COLO668 (cell line): ENCODE data around the gene ACACB.

Experiments
- DNase-seq: peaks from one replicate; lab custom pipeline; 2025; ENCODE audit not compliant: unreplicated experiment; lab: John Stamatoyannopoulos, UW

ACACB gene

DNA sequence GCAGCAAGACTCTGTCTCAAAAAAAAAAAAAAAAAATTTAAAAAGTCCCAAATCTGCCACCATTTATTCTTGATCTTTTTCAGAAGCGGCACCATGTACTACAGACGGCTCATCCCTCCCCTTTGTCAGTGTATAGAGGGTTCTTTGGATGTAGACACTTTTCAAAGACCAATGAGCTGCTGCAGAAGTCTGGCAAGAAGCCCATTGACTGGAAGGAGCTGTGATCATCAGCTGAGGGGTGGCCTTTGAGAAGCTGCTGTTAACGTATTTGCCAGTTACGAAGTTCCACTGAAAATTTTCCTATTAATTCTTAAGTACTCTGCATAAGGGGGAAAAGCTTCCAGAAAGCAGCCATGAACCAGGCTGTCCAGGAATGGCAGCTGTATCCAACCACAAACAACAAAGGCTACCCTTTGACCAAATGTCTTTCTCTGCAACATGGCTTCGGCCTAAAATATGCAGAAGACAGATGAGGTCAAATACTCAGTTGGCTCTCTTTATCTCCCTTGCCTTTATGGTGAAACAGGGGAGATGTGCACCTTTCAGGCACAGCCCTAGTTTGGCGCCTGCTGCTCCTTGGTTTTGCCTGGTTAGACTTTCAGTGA is 6.5 kb upstream of the ACACB start:
- DNase-seq: no peak

DNA sequence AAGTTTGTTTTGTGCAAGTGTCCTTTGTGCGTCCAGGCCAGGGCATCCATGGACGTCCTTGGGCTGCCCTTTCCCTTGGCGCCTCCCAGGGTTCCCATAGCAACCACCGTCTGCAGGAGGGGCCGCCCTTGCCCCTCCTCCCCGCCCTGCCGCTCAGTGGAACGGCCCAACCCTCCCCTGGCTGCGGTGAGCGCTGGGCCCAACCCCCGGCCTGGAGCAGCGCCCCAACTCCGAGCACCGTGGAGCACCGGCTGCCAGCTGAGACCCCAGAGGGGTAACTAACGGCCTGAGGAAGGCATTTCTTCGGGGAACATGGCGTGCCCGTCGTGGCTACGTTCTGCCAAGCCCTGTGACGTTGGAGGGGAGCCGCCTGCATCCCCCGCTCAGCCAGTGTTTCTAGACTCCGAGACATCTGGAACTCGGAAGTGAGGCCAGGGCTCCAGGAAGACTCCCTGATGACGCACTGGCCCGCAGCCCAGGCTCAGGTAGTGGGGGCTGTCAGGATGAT is 5.3 kb upstream of the ACACB start:
- DNase-seq: no peak

DNA sequence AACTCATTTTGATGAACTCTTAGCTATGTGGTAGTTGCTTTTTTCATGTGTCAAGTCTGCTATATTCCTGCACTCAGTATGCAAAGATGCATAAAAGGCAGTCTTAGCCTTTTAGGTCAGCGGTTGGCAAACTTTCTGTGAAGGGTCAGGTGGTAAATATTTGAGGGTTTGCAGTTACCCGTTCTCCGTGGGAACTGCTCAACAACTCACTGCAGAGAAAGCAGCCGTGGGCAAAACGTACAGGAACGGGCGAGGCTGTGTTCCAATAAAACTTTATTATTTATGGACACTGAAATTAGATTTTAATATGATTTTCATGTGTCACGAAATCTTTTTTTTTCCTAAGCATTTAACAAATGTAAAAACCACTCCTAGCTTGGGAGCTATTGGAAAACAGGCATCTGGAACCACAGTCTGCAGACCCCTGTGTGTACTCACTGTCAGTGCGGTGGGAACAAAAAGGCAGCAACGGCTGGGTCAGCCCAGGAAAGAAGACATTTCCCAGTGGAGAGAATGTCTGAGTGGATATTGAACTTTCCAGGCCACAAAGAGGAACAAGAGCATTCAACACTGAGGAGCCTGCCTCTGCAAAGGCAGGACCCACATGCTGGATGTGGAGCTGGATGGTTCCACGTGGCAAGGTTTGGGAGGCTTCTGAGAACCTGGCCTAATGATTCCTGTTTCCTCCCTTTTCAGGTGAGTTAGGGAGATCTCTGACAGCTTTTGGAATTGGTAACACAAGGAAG is 3.5 kb upstream of the ACACB start:
- DNase-seq: no peak

DNA sequence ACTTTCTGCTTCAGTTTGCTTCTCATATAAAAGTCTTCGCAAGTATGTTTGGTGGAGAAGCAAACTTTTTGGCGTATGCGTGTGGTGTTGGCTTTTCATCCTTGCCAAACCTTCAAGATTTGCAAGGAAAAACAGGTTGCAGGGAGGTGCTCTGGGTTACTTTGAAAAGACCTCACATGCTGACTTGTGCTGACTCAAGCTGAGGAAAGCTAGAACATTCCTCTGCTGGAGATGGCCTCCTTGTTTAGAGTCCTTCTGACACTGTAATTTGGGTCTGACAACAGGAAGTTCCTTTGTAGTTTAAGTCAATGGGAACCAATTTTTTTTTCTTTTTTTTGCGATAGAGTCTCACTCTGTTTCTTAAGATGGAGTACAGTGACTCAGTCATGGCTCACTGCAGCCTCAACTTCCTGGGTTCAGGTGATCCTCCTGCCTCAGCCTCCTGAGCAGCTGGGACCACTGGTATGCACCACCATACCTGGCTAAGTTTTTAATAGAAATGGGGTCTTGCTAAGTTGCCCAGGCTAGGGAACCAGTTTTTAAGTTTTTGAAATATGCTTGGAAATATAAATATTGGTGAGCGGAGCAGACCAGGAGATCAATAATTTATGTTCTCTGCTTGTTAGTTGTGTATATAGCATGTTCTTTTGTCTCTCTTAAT is 2.6 kb upstream of the ACACB start:
- DNase-seq: no peak

DNA sequence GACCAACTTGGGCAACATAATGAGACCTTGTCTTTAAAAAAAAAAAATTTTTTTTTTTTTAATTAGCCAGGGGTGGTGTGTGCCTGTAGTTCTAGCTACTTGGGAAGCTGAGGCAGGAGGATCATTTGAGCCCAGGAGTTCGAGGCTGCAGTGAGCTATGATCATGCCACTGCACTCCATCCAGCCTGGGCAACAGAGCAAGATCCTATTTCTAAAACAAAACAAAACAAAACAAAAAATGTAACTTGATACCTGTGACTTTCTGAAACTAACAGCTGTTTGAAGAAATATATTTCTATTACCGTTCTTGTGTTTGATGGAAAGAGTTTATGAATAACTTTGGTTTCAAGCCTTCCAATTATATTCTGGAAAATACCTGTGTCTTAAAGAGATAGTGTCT is 1.7 kb upstream of the ACACB start:
- DNase-seq: no peak

DNA sequence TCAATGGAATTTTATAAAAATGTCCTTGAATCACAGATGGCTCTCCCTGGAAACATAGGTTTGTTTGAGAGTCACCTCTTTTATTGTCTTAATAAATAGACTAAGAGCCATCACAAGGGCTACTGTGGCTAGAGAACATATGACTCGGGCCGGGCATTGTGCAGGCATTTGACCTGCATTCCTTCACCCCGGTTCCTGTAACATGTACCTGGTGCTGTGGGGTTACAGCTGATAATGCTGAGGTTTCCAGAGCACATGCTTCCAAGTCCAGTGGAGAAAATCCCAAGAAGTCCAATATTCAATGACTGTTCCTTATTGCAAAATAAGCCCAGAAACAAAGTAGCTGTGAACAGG is 1.0 kb upstream of the ACACB start:
- no peak for DNase-seq

DNA sequence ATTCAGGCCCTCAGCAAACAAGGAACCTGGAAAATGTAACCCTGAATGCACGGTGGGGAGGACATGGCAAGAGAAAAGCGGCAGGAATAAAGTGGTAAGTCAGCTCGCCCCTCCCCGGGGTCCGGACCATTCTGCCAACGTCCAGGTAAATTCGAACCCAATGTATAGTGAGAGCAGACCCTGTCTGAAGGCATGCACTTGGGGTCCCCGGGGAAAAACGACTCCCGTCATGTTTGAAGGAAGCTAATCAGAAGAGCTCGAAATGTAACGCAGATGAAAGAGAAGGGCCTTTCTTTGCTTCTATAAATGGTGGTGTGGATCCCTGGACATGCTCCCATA is 193 bp downstream of the ACACB start:
- no peak for DNase-seq

DNA sequence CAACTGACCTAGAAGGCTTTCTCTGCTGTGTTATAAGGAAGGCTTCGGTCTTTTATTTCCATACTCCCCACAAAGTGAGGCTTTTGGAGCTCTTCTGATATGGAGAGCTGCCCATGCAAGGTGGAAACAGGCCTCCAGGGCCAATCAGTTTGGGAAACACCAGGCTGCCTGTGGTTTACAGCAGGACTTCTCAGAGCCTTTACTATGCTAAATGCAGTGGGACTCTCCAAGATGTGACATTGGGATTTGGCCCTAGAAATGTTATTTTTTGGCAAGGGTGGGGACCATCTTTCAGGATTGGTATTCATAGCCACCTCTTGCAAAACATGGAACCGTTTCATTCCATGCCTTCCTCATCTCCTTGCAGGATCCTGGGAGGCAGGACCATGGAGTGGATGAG is 3.7 kb downstream of the ACACB start:
- DNase-seq: no peak

DNA sequence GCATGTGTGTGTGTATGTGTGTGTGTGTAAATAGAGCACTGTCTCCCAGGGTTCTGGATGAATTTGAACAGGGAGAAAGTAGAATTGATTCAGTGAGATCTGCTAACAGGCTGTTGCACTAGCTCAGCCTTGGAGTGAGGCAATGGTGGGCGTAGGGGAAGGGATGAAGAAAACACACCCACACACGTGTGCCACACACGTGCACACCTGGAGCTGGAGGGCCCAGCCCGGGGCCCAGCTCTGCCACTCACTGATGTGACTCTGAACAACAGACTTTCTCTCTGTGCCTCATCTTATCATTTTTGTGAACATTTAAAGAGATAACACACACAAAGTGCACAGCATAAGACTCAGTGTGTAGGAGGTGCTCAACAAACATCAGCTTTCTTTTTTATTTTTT is 4.2 kb downstream of the ACACB start:
- DNase-seq: no peak

DNA sequence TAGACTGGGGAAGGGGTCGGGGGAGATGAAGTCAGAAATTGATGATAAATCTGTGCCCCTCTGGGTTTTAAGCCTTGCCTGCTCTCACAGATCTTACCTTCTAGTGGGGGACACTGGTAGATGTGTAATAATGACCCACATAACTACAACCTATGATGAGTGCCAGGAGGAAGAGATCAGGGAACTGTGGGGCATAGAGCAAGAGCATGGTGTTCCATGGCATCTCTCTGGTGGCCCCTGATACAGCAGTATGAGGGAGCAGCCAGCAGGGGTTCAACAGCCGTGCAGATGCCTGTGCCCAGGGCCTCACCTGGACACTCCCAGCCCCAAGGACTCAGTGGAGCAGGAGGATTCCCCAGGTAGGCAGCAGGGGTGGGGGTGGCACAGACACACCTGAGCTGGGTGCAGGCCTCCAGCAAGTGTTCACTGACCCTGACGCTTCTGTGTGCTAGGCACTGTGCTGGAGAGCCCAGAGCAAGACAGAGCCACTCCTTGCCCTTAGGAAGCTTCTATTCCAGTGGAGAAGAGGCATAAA is 5.0 kb downstream of the ACACB start:
- DNase-seq: no peak

DNA sequence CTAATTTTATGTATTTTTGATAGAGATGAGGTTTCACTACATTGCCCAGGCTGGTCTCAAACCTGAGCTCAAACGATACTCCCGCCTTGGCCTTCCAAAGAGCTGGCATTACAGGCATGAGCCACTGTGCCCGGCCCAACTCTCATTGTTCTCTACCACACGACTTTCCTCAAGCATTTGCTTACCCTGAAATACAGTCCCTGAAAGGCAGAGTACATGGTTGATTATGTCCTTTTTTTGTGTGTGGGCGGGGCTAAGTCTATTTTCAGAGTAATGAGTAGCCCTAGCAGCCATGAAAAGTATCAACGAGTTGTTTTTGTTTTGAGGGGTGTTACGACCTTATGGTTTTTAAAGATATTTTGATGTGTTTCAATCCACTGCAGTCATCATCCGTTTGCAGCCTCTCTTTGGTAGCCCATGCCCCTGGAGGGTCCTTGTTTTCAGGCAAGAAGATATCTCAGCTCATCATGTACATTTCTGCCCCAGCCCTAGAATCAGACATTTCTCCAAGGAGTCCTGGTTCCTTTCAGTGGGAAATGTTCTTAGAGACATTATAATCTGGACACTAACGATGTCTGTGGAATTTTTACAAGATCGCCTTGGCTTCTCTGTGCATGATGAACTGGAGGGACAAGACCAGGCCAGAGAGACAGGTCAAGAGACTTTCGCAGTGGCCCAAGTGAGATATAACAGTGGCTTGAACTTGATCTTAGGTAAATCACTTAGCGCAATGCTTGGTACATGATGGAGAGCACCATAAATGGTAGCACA is 8.7 kb downstream of the ACACB start:
- DNase-seq: no peak

DNA sequence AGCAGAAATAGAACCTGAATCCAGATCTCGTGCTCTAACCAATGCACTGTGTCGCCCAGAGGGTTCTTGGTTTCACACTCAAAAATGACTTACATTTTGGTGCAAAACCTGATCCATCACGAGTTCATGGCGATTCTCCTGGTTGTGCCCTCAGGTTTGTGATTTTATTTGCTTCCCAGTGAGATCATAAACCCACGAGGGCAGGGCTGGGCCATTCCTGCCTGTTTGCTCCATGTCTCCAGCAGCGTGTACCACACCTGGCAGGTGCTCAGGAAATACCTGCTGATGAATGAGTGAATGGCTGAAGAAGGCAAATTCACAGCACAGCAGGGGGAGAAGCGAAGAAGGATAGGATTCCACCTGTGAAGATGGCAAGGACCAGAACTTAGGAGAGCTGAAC is 9.4 kb downstream of the ACACB start:
- no peak for DNase-seq

DNA sequence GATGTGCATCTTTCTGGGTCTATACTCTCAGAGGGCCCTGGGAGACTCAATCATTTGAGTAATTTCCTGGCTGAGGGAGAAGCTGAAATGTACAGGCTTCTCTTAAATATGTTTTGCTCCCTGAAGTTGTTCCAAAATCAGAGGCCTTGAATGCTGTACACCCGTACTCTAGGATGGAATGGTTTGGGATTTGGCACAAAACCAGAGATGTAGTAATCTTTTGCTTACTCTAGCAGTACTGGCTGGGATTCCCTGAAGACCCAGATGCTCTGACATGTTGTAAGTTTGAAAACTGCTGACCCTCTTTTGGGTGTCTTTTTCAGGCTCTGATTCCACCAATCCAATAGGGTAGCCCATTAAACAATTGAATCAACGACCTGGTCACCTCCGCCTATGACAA is 10.4 kb downstream of the ACACB start:
- DNase-seq: no peak

DNA sequence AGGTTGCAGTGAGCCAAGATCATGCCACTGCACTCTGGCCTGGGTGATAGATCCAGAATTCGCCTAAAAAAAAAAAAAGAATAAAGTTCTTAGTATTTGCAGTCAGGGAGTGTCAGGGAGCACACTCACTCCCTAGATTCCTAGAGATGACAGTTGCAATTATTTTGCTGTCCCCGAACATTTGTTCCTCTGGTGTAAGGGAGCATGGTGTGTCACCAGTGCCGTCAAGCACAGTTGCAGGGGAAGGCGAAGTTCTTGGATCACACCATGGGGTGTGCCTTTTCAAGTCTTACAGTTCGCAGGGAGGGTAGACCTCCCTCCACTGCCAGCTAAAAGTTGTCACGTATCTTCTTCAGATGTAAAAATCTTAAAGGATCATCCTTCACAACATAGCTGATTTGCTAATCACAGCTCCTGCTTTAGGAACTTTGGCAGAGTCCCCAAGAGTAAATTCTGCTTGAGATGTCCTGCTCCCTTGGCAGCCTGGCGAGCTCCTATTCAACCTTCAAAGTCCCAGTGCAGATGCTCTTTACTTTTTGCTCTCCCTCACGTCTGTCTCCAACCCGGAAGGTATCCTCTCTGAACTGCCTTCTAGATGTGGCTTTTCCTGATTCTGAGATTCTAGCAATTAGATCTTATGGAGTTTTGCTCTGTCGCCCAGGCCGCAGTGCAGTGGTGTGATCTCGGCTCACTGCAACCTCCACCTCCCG is 11.3 kb downstream of the ACACB start:
- no peak for DNase-seq

DNA sequence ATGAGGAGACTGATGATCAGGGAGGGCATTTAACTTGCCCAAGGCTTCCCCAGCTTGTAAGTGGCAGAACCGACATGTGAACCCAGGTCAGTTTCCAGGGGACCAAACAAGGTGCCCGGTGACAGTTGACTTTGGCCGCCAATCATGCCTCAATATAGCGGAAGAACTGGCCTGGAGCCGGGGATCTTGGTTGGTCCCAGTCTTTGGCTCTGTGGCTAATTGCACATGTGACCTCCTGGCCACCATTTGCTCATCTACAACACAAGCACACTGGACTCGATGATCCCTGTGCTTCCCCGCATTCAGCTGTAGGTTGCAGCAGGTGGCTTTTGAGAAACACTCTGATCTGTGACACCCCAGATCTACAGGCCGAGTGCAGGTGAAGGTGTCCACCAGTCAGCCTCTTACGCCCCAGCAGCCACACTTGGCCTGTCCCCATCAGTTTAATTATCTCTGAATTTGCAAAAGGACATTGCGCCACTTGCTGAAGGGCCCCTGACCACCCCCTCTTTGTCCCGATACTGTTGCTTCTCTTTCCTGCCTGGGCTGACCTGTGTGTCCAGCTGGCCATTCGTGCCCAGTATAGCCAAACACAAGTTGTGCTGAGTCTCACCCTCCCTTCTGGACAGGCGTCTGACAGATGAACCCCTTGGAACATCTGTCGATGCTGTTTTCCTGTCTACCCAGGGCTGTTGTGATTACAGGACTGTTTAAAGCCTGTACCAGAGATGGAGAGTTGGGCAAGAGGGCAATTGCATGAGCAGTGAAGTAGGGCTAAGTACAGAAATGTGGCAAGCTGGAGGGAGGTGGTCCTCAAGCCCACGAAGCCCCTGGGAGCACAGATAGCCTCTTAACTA is 14.1 kb downstream of the ACACB start:
- DNase-seq: no peak

DNA sequence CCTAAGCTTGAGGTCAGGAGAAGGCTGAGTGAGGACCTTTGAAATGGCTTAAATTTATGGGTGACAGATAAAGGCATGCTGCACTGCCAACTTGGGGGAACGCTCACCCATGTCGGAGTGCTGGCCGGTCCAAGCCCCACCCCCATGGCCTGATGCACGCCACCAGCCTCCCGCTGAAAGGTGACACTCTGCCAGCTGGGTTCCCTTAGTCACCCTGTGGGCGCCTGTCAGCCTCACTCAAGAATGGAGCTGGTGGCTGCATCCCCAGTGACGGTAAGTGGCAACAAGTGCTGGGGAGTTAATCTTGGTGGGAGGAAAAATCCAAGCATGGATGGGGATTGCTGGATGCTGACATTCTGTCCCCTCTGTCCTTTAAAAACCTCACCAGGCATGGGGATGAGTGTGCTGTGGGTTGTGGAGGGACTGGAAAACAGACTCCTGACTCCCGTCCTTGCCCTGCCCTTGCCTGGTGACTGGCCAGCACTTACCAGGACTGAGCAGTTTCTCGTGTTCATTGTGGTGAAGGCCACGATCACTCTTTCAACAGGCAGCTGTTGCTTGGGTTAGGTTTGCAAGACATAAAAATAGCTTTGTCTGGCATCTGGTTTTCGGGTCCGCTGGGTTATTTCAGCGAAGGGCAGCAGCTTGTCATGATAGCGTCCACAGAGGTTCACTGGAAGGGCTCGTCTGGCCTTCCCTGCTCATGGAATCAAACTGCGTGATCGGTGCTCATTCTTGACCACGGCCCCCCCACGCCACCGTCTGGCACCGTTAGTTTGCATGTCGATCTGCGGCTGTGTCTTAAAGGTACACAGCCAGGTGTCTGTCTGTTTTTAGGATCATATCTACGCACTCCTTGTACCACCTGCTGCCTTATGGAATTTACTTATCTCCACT is 15.0 kb downstream of the ACACB start:
- DNase-seq: peak; percentile 23

DNA sequence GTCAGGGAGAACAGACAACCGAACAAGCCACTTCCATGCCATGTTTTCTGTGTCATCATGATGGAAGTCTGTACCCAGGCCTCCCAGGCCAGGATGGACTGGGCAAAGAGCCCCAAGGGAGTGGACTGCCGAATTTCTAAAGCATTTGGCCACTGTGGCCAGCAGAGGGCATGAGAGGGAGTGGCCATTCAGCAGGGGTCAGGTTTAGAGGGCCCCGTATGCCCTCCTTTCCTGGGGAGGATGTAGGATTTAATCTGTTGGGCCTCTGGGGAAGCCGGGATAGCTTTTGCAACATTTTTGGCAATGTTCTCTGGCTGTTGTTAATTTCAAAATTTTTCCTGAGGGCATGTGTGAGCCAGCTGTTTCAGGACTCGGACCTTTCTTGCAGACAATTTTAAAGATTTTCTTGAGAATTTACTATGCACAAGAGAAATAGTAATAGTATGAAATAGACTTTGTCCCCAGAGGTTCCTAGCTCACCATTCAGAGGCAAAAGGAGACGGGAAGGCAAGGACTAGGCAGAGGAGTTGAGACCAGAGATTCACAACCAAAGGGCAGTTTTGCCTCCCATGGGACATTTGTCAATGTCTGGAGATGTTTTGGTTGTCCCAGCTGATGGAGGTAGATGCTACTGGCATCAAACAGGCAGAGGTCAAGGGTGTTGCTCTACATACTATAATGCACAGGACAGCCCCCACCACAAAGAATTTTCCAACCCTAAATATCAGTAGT is 18.0 kb downstream of the ACACB start:
- no peak for DNase-seq

DNA sequence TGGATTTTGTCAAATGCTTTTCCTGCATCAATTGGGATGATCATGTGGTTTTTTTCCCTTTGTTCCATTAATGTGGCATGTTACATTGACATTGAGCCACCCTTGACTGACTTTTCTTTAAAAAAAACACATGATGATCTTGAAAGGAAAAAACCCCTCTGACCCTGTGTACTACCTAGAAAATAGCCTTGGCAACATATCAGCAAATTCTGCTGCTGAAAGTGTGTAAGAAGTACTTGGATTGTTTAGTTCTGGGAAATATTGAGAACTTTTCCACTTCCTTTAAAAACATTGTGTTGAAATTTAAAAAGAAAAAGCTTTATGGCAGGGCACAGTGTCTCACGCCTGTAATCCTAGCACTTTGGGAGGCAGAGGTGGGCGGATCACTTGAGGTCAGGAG is 20.7 kb downstream of the ACACB start:
- DNase-seq: no peak
